T-helper 22 cell (primary cell): ENCODE measurements around the gene CER1.

ENCODE experiments used
- DNase-seq: peaks from one replicate; pipeline ENCODE4 v3.0.0-alpha.2; 2020; ENCODE audit warnings: low read depth

Gene CER1

DNA sequence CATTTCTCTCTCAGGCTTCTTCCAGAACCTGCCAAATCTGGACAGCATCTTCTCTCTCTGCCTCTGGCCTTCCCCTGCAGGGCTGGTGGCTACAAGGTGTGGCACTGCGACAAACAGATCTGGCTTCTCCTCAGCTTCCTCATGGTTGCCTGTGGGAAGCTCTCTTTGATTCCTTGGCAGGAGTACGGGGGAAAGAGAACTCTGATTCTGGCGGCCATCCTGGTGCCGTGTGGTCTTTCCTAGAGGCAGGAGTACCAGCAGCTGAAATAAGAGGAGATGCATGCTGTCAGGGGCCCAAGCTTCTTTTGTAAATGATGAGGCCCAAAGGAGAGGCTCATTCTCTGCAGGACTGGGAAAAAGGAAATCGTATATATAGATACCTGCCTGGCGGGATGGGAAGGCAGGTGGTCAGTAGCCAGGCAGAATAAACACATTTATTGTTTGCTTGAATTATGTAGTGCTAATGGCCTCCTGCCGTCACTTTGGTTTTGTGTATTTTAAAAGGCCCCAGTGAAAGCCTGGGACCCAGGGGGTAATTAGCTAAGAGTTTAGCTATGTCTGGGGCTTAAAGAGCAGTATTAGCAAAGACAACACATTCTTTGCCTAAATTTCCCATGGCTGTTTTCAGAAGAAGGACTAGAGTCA, at the start of gene CER1:
TSS of gene CER1 (minus strand) at position 343 of the 645 bp plus-strand sequence. CDS start at position 282, 61 bp downstream.
- no peak for DNase-seq

DNA sequence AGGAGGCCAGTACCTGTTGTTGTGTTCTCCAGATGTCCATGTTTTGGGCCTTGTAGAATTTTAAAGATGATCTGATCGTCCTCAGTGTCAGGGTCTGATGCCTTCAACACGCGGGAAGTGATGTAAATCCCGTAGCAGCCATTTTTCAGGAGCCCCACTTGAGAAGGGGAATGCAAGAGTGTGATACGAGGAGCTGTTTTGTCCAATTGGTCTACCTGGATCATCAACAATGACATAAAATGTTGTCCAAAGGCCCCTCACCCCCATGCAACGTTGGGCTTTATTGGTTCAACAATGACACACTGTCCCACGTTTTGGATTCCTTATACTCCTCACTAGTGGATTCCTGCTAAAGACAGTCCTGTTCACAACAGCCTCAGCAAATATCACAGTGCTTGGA, 48.1 kb upstream of the CER1 start:
- DNase-seq: no peak

DNA sequence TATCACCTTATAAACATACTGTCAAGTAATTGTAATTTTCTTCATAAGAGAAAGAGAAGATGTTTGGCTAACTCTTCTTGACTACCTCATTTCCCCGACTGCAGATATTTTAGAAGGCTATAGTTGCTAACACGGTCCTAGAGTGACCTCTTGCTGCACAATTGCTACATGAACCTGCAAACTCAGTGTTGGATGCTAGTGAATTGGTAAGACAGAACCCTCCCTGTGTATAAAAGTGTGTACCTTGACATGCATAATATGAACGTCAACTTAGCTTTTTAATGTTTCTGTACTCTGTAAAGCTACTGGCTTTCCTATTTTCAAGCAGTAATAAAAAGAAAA, 46.7 kb upstream of the CER1 start:
- DNase-seq: no peak

- no peak for DNase-seq
These were observed 46.1 kb upstream of the CER1 start for GRCh38 chr9:14768405-14769229.

DNA sequence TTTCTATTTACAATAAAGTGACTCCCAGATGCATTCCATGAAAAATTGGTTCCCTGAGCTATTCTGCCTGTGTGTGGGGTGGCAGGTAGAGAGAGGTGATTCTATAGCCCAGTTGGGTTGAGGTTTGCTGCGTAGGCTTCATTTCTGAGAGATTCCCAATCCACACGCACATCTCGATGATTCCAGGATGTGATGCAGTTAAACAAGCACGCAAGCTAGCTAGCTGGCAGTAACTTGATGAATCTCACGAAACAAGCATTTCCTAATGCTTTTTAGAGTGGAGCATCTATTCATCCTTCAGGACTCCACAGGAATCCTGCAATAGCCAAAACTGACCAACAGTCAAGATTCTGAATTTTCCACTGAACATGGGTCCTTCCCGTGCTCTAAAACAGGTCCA, 43.8 kb upstream of the CER1 start:
- no peak for DNase-seq

DNA sequence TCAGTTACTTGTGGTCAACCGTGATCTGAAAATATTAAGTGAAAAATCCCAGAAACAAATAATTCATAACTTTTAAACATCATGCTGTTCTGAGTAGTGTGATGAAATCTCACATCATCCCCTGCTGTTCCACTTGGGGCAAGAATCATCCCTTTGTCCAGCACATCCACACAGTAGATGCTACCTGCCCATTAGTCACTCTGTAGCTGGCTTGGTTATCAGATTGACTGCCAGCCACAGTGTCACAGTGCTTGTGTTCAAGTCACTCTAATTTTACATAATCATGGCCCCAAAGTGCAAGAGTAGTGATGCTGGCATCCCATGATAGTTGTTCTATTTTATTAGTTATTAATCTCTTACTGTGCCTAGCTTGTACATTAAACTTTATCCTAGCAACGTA, 39.1 kb upstream of the CER1 start:
- no peak for DNase-seq

DNA sequence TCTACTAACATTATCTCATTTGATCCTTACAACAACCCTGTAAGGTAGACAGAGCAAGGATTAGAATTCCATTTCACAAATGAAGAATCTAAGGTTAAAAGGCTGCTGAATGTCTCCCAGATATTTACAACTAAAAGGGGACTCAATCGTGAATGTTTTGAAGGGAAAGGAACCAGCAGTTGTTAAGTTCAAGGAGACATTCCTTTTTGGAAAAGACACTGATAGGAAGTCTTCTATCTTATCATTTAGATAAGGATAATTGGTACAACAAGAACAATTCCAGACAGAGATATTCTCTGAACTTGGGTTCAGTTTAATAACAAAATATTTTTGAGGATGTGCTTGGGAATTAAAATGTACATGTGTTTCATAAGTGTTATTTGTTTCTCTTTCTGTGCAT, 37.5 kb upstream of the CER1 start:
- no peak for DNase-seq

DNA sequence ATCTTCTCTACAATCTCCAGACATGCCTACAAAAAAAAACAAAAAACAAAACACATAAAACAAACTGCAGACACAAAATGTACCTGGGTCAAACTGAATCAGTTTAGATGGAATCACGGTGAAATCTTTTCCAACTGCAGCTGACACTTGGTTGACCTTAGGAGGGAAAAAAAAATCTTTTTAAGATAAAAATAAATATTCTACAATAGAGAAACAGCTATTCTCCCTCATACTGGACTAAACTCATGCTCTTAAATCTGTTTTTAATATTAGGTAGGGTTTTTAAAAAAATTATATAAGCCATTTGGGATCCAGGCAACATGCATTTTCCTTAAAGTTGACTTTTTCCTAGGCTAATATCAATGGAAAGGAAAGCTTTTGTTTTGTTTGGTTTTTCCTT, 33.8 kb upstream of the CER1 start:
- no peak for DNase-seq

DNA sequence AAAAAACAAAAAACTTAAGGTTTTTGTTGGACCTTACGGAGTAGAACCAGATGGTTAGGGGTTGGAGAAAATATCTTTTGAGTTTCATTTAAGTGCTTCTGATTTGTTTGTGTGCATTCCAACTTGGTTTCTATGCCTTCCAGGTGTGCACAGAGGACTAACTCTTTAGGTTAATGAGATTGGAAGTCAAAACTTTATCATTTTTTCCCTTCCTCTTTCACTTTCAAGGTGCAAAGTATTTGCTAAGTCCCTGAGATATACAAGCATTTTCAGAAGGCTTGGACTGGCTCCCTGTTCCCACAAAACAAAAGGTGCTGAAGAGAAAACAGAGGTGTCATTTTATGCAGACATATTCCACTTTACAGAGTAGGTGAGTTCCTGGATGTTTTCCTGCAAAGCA, 30.3 kb upstream of the CER1 start:
- DNase-seq: no peak

DNA sequence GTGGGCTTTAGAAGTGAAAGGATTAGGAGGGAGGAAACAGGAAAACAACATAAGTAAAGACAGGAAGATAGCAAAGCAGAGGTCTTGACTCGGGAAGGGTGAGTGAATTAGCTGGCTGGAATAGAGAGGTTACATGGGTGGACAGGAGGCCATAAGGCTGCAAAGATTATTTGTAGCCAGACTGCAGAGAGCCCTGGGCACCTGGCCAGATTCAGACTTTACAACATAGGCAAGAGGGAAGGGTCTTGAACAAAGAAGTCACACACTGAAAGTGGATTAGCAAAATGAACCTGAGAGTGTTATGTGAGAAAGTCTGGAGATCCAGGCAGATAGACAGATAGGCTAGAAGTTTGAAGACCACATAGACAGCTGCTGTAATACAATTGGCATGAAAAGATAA, 29.7 kb upstream of the CER1 start:
- DNase-seq: no peak

GRCh38 chr9:14750821-14751220, 28.3 kb upstream of the CER1 start:
- DNase-seq: no peak

DNA sequence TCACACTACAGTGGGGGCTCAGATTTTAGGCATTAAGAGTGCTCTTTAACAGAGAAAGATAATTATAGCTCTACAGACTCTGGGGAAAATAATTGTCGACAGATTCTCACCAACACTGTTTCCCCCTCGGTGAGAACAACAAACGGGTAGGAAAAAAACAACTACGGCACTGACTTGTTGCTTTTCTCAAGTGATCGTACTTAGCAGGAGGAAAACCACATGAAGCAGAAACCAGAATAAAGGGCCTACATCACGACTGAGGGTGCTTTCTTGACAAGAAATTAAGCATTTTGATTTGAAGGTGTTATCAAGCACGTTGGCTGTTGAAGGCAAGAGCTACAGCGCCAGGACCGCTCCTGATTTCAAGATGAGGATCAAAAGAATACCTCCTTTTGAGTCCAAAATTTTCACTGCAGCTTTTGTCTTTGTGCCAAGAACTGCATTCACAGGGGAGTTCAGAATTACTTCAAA, 27.2 kb upstream of the CER1 start:
- DNase-seq: no peak

GRCh38 chr9:14748373-14748772, 25.8 kb upstream of the CER1 start:
- DNase-seq: no peak

GRCh38 chr9:14747111-14747510, 24.6 kb upstream of the CER1 start:
- DNase-seq: no peak

DNA sequence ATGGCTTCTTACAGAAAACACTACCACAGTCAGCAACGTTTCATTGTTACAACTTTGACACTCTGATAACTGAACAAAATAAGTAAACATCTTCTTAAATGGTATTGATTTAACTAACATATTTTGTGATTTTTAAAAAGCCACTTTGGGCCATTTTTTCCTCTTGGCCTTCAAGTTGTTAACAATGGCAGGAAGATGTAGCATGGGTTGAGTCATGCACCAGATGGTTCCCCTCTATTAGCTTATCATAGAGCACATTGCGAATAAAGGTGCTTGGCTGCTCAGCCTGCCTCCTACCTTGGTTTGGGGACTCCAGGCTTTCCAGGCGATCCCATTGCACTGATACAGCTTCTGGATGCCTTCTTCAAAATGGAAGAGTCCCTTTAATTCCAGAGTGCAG, 24.1 kb upstream of the CER1 start:
- DNase-seq: no peak

DNA sequence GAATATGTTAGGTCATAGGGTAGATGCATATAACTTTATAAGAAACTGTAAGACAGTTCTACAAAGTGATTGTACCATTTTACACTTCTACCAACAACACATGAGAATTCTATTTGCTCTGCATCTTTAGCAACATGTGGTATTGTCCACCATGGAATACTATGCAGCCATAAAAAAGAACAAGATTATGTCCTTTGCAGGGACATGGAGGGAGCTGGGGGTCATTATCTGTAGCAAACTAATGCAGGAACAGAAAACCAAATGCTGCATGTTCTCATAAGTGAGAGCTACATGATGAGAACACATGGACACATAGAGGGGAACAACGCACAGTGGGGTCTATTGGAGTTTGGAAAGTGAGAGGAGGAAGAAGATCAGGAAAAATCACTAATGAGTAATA, 22.2 kb upstream of the CER1 start:
- no peak for DNase-seq

DNA sequence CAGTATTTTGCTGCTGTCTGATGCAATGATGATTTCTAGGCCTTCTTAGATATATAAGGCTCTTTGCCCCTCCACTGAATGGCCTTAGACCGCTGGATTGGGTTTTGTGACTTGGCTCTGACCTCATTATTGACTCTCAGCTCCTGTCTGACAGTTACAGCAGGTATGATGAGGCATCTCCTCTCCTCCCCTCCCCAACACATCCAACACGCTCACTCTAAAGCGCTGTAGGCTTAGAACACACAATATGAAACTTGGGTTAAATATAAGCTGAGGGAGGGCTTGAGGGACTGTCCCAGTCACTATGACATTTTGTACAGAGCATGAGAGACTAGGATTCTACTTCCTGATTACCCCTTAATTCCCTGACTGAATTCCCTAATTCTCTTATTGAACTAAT, 18.8 kb upstream of the CER1 start:
- DNase-seq: no peak

- no peak for DNase-seq
These were observed 10.6 kb upstream of the CER1 start for GRCh38 chr9:14733133-14733532.

DNA sequence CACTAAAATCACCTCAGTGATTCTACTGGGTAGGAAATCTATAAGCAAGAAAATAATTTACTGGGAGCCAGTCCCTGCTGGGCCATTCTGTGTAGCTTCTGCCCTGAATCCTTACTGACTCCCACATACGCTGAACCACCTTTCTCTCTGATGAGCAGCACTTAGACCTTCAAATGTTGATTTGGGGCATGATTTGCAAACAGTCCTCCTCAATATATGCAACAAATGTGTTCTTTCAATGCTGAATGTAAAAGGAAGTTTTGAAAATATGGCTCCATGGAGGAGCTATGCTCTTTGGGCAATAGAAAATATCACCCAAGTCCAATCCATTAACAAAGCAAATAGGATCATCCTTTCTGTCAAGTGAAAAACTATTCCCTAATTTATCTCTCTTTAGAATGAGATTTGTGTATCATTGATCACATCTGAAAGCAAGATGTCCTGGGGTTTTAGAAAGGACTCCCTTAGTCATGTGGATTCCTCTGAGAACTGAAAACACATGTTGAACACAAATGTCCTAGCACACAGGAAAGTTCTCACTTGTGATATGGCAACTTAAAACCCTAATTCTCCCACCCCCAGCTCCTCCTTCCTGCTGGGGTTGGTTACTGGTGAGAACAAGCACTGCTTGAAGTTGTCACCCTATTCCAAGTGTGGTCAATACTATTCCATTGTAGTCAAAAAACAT, 8.9 kb upstream of the CER1 start:
- no peak for DNase-seq

GRCh38 chr9:14730461-14730898, 7.9 kb upstream of the CER1 start:
- DNase-seq: no peak

DNA sequence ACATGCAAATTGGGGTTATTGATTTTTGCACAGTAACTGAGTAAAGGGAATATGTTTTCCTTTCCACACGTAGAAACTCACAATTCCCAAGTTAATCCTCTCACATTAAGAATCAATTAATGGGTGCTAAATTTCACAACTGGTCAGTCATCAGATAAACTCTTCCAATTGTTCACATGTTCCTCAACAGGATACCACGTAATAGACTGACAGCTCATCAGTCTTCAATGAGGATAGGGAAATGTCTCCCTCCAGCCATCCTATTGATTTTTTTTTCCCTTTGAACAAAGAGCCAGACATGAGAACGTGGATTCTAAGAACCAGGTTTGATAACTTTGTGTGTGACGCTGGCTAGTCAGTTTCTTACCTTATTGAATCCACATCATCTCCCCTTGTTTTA, 768 bp upstream of the CER1 start:
- DNase-seq: no peak

DNA sequence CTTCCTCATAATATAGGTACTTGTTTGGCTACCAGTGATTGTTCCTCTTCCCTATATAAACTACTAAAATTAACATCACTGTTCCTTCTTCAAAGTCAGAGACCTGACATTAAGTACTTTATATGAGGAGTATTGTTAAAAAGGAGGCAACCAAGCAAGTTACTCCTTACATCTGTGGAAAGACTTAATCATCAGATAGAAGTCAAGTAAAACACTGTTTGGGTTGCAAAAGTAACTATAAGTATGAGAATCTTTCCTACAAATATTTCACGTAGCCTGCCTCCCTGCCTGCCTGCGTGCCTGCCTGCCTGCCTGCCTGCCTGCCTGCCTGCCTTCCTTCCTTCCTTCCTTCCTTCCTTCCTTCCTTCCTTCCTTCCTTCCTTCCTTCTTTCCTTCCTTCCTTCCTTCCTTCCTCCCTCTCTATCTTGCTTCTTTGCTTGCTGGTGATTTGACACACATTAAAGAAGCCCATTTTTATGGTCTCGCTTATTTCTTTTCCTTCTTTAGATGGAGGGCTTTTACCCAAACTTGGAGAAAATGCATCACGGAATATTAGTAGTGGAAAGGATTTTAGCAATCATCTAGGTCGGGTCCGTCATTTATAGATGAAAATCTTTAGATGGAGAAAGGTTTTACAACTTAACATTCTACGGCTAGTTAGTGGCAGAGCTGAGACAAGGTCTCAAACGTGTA, 3.2 kb downstream of the CER1 start:
- DNase-seq: no peak

GRCh38 chr9:14715102-14715501, 7.4 kb downstream of the CER1 start:
- no peak for DNase-seq
